Nephron (organoid): ENCODE data around the gene CALML4.

Source experiments
- H3K27ac Mint-ChIP-seq, 3 experiments: 2 replicates each; pipeline ENCODE4 v1.8.0; 2020; ENCODE audit warnings: mixed read lengths in 3 of 3, mild to moderate bottlenecking in 2 of 3, moderate library complexity in 1 of 3
- H3K27me3 Mint-ChIP-seq: 2 replicates; pipeline ENCODE4 v1.8.0; 2021; ENCODE audit warnings: low read depth, mild to moderate bottlenecking, moderate library complexity, mixed read lengths
- H3K36me3 Mint-ChIP-seq: 2 replicates; pipeline ENCODE4 v1.8.0; 2020; ENCODE audit warnings: low read depth, mixed read lengths
- H3K4me1 Mint-ChIP-seq: 2 replicates; pipeline ENCODE4 v1.8.0; 2020; ENCODE audit warnings: mixed read lengths
- H3K4me3 Mint-ChIP-seq, 3 experiments: 2 replicates each; pipeline ENCODE4 v1.8.0; 2020; ENCODE audit warnings: mild to moderate bottlenecking in 3 of 3, mixed read lengths in 3 of 3, moderate library complexity in 2 of 3
- H3K9me3 Mint-ChIP-seq: 2 replicates; pipeline ENCODE4 v1.8.0; 2020; ENCODE audit warnings: mixed read lengths
- CTCF ChIP-seq, 3 experiments: fragments of 200-600 bp; sonication (generic); IDR thresholded peaks; one replicate each; pipeline ENCODE4 v1.5.0; 2021; ENCODE audit warnings: antibody characterized with exemption in 3 of 3; ENCODE audit not compliant: unreplicated experiment in 3 of 3

CALML4 gene

GRCh38 chr15:68184616-68185480, 20.3 kb downstream of the CALML4 start:
- H3K4me1 Mint-ChIP-seq = peaks cover 20% of the 10 kb centered on the region
- peaks cover 71% of the 10 kb centered on the region for H3K36me3 Mint-ChIP-seq
- H3K4me3 Mint-ChIP-seq = no peak overlapping the region
- no peak overlapping the region for H3K27ac Mint-ChIP-seq
- H3K9me3 Mint-ChIP-seq = no peaks in the 10 kb centered on the region
- no peak for TF ChIP-seq CTCF (IDR thresholded peaks at IDR 0.05; ENCODE audit: unreplicated experiment in 3 of 3)
- no peaks in the 10 kb centered on the region for H3K27me3 Mint-ChIP-seq

- peaks cover 16% of the 10 kb centered on the region for H3K4me1 Mint-ChIP-seq
- no peaks in the 10 kb centered on the region for H3K9me3 Mint-ChIP-seq
- no peak for TF ChIP-seq CTCF (IDR thresholded peaks at IDR 0.05; ENCODE audit: unreplicated experiment in 3 of 3)
- H3K27ac Mint-ChIP-seq = no peak overlapping the region
- H3K4me3 Mint-ChIP-seq = no peak overlapping the region
- H3K27me3 Mint-ChIP-seq = no peaks in the 10 kb centered on the region
- peaks cover 68% of the 10 kb centered on the region for H3K36me3 Mint-ChIP-seq
Measured at GRCh38 chr15:68183616-68184315, 21.4 kb downstream of the CALML4 start.

GRCh38 chr15:68177742-68178141, 27.4 kb downstream of the CALML4 start:
- TF ChIP-seq CTCF (IDR thresholded peaks at IDR 0.05; ENCODE audit: unreplicated experiment in 3 of 3) = no peak
- Mint-ChIP-seq H3K36me3 (peaks cover 65% of the 10 kb centered on the region), H3K4me1 (no peaks in the 10 kb centered on the region), H3K27ac (no peak overlapping the region), H3K4me3 (no peak overlapping the region), H3K27me3 (no peaks in the 10 kb centered on the region), H3K9me3 (no peaks in the 10 kb centered on the region)

- no peaks in the 10 kb centered on the region for H3K27me3 Mint-ChIP-seq
- no peaks in the 10 kb centered on the region for H3K9me3 Mint-ChIP-seq
- no peak overlapping the region for H3K4me3 Mint-ChIP-seq
- H3K36me3 Mint-ChIP-seq = peaks cover 60% of the 10 kb centered on the region
- no peak for TF ChIP-seq CTCF (IDR thresholded peaks at IDR 0.05; ENCODE audit: unreplicated experiment in 3 of 3)
- H3K27ac Mint-ChIP-seq = no peak overlapping the region
- H3K4me1 Mint-ChIP-seq = no peaks in the 10 kb centered on the region
Measured at GRCh38 chr15:68176601-68177000, 28.5 kb downstream of the CALML4 start.

GRCh38 chr15:68175526-68175925, 29.6 kb downstream of the CALML4 start:
- peaks cover 60% of the 10 kb centered on the region for H3K36me3 Mint-ChIP-seq
- H3K27me3 Mint-ChIP-seq = no peaks in the 10 kb centered on the region
- H3K4me3 Mint-ChIP-seq = no peak overlapping the region
- no peaks in the 10 kb centered on the region for H3K9me3 Mint-ChIP-seq
- no peak overlapping the region for H3K27ac Mint-ChIP-seq
- TF ChIP-seq CTCF (IDR thresholded peaks at IDR 0.05; ENCODE audit: unreplicated experiment in 3 of 3) = no peak
- H3K4me1 Mint-ChIP-seq = no peaks in the 10 kb centered on the region
